SK-N-MC (cell line): Measurements from ENCODE around the gene TBC1D22A.

Experiments
- EZH2 ChIP-seq: fragments of 200-600 bp; sonication (generic); IDR thresholded peaks from one replicate; pipeline ENCODE4 v1.6.1; 2017; ENCODE audit warnings: antibody characterized with exemption
- FOXP2 ChIP-seq: optimal IDR thresholded peaks from 2 replicates; pipeline ENCODE3; 2011; ENCODE audit warnings: mild to moderate bottlenecking, moderate library complexity; ENCODE audit not compliant: insufficient read depth; ENCODE audit errors: extremely low read length, control extremely low read depth
- POLR2AphosphoS5 ChIP-seq: IDR thresholded peaks from 2 replicates; pipeline ENCODE4 v1.6.1; 2012; ENCODE audit warnings: mild to moderate bottlenecking, low read depth, low read length, borderline replicate concordance

DNA sequence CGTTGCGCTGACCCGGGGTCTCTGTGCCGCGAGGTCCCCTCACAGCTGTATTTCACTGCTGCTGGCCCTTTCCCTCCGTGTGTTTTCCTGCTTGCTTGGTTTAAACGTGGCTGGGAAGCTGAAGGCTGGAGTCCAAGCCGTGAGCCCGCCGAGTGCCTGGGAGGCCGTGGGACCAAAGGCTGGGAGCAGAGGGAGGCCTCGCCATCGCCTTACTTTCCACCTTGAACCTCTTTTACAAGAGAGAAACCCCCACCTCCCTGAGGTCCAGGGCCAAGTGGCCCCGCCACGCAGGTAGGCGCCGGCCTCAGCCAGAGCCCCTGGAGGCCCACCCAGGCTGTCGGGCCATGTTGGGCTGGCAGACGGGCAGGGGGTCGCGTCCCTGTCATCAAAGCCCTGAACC lies 411.6 kb downstream of the TBC1D22A start:
- TF ChIP-seq POLR2AphosphoS5 (no peak), EZH2 (no peak), FOXP2 (no peak)
